ENCODE results near the gene ZNF101.

Gene ZNF101

DNA sequence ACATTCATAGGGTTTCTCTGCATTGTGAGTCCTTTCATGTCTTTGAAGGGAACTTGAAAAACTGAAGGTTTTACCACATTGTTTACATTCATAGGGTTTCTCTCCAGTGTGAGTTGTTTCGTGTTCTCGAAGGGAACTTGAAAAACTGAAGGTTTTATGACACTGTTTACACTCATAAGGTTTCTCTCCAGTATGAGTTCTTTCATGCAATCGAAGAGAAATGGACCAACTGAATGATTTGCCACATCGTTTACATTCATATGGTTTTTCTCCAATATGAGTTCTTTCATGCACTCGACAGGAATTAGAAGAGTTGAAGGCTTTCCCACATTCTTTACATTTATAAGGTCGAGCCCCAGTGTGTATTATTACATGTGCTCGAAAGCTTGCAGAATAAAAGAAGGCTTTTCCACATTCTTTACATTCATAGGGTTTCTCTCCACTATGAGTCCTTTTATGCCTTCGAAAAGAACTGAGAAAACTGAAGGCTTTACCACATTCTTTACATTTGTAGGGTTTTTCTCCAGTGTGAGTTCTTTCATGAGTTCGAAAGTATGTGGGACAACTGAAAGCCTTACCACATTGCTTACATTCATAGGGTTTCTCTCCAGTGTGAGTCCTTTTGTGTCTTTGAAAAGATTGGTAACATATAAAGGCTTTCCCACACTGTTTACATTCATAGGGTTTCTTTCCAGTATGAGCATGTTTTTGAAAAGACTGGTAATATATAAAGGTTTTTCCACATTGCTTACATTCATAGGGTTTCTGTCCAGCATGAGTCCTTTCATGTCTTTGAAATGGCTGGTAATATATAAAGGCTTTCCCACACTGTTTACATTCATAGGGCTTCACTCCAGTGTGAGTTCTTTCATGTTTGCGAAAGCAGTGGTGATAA, 43.5 kb downstream of the ZNF101 start:
- DNase-seq (ENCODE audit: low spot score): no peak

- no peak for DNase-seq (ENCODE audit: low spot score)
Observed at GRCh38 chr19:19719798-19720197, 51.2 kb downstream of the ZNF101 start.

DNA sequence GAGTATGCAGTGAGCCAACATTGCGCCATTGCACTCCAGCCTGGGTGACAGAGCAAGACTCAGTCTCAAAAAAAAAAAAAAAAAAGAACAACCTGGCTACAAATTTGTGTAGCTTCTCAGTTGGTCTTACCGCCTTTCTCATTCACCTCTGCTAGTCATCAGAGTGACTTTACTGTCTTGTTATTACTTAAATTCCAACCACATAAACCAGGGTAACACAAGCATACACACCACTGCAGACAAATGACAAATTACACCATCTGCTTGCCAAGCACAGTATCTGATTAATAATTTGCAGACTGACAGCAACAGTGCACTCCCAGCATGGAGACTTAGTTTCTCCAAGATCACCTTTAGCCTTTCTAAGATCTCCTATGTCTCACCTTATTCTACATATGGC, 53.3 kb downstream of the ZNF101 start:
- no peak for DNase-seq (ENCODE audit: low spot score)

DNA sequence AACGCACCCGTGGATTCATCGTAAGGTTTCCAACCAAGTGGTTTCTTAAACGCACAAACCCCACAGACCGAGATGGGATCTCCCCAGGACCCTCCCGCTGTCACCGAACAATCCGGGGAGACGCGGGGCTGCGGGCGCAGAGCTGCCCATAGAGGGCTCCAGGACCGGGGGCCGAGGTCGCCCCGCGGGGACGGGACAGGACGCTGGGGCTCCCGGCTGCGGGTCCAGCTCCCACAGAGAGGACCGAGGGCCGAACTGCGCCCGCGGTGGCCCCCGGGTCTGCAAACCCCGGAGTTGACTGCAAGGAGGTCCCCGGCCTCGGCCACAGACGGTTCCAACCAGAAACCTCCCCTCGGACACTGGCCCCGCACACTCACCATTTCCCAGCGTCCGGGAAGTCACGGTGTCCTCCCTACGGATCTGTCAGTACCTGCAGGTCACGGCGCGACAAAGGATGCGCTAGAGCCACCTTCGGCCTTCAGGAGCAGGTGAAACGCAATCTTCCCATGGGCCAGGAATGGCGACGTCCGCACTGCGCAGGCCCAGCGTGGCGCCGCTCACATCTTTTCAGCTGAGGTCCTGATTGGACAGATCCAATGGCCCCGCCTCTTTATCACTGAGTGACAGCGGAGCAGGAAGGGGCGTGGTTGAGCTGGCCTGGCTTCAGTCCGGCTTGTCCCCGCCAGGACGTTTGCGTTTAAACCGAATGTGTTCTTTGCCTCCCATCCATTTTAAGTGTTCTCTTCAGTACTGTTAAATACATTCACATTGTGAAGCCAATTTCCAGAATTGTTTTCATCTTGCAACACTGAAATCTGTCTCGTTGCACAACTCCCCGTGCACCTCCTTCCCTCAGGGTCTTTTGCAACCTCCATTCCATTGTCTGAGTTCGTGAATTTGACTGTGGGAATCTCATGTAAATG, 64.2 kb downstream of the ZNF101 start, which contains the start of gene ZNF14:
Gene ZNF14 (minus strand): TSS at position 534 of the 923 bp plus-strand sequence. CDS start 154 bp downstream, at position 380.
- DNase-seq (ENCODE audit: low spot score): peak; percentile 100

All from iPS-NIHi11 (cell line).